Thyroid gland (tissue), 4 donors: Measurements from ENCODE around the gene LAMC3. TPM values are rescaled to one million over a fixed set of nuclear protein-coding genes. Genes with fewer than 3 reads are reported as not detected.

Experiments
- DNase-seq, 2 donors: peaks; one replicate each; pipeline ENCODE4 v3.0.0-alpha.2; 2019
- H3K27ac ChIP-seq, 3 donors: fragments of 200-600 bp; sonication (generic); 1 replicate in 2 of 3; 2 replicates in 1 of 3; pipeline ENCODE4 v1.5.1; 2016 to 2019; ENCODE audit warnings: mild to moderate bottlenecking in 1 of 3, moderate library complexity in 1 of 3
- H3K27me3 ChIP-seq: fragments of 200-600 bp; sonication (generic); one replicate; pipeline ENCODE4 v1.5.1; 2019
- H3K36me3 ChIP-seq, 2 donors: fragments of 200-600 bp; sonication (generic); one replicate each; pipeline ENCODE4 v1.5.1; 2016 to 2019
- H3K4me1 ChIP-seq, 2 donors: fragments of 200-600 bp; sonication (generic); one replicate each; pipeline ENCODE4 v1.5.1; 2017 to 2019
- H3K4me3 ChIP-seq, 3 donors: fragments of 200-600 bp; sonication (generic); replicated peaks in 1 of 3; 1 replicate in 2 of 3; 2 replicates in 1 of 3; pipeline ENCODE4 v1.5.1; 2016; ENCODE audit warnings: mild to moderate bottlenecking in 1 of 3
- H3K9me3 ChIP-seq: fragments of 200-600 bp; sonication (generic); one replicate; pipeline ENCODE4 v1.5.1; 2017
- CTCF ChIP-seq, 6 experiments: fragments of 200-600 bp in 3 of 6; fragments of 450-650 bp in 3 of 6; sonication (generic) in 3 of 6; IDR thresholded peaks; one replicate each; pipeline ENCODE4 v1.5.1; 2016 to 2019; ENCODE audit warnings: antibody characterized with exemption in 6 of 6, mild to moderate bottlenecking in 2 of 6, inconsistent platforms in 1 of 6, moderate library complexity in 1 of 6
- POLR2A ChIP-seq, 2 donors: fragments of 450-650 bp; IDR thresholded peaks; one replicate each; pipeline ENCODE4 v1.6.1; 2017; ENCODE audit warnings: antibody characterized with exemption in 2 of 2, mild to moderate bottlenecking in 2 of 2, moderate library complexity in 1 of 2
- WGBS, 2 donors: methylation state at CpG; one replicate each; pipeline ENCODE4 v1.1.5; 2017; 5-methylcytosine and 5-hydroxymethylcytosine counted together
- intact Hi-C: fragments of 100-400 bp; cut with DNase I; formaldehyde crosslinking; loops from one replicate; pipeline ENCODE4 v1.15.1; 2023
- total RNA-seq, 4 donors: library from RNA; depleted of rRNA; stranded (reverse); fragments of >200 nt; gene quantifications; one replicate each; pipeline ENCODE4 v1.2.3, GENCODE V29; 2016

Gene LAMC3
- total RNA-seq, 4 donors from 2014 or later: 0.81 to 11.1 (median 3.2) TPM

GRCh38 chr9:131053896-131054295, 44.9 kb downstream of the LAMC3 start:
- no peaks in the 10 kb centered on the region for H3K4me1 ChIP-seq
- no peak for DNase-seq
- no peak for TF ChIP-seq POLR2A (IDR thresholded peaks at IDR 0.05)
- TF ChIP-seq CTCF (IDR thresholded peaks at IDR 0.05): no peak
- H3K27ac ChIP-seq: no peak overlapping the region
- intact Hi-C loops: loop anchor here (10.0 kb wide), 1 partner anchor 281 kb away; no protein-coding TSS in a partner anchor
- H3K36me3 ChIP-seq: no peaks in the 10 kb centered on the region
- H3K27me3 ChIP-seq: no peaks in the 10 kb centered on the region
- H3K4me3 ChIP-seq: no peak overlapping the region
- no peaks in the 10 kb centered on the region for H3K9me3 ChIP-seq
- 88 to 93% methylated on average over 3 of the region's 3 CpGs for WGBS, 2 donors

GRCh38 chr9:131056781-131057506, 48.0 kb downstream of the LAMC3 start:
- no peaks in the 10 kb centered on the region for H3K4me1 ChIP-seq
- intact Hi-C loops: loop anchor here (5.0 to 10.0 kb wide), 2 partner anchors 70 to 278 kb away; partner anchors contain the start of gene NUP214
- H3K36me3 ChIP-seq: no peaks in the 10 kb centered on the region
- no peak overlapping the region for H3K27ac ChIP-seq
- DNase-seq: no peak
- TF ChIP-seq CTCF (IDR thresholded peaks at IDR 0.05) (no peak), POLR2A (IDR thresholded peaks at IDR 0.05) (no peak)
- H3K4me3 ChIP-seq: no peak overlapping the region
- WGBS, 2 donors: 80 to 94% methylated on average over 12 of the region's 14 CpGs
- no peaks in the 10 kb centered on the region for H3K27me3 ChIP-seq
- no peaks in the 10 kb centered on the region for H3K9me3 ChIP-seq

- H3K36me3 ChIP-seq: no peaks in the 10 kb centered on the region
- H3K27me3 ChIP-seq: no peaks in the 10 kb centered on the region
- no peaks in the 10 kb centered on the region for H3K9me3 ChIP-seq
- TF ChIP-seq CTCF (IDR thresholded peaks at IDR 0.05) (no peak), POLR2A (IDR thresholded peaks at IDR 0.05) (no peak)
- no peaks in the 10 kb centered on the region for H3K4me1 ChIP-seq
- no peak overlapping the region for H3K27ac ChIP-seq
- no peak overlapping the region for H3K4me3 ChIP-seq
- 60 to 82% methylated on average over 15 to 17 of the region's 21 CpGs for WGBS, 2 donors
- intact Hi-C loops: no loop called here
- DNase-seq: no peak
These were observed 52.1 kb downstream of the LAMC3 start for GRCh38 chr9:131060900-131061630.

GRCh38 chr9:131062969-131063368, 54.0 kb downstream of the LAMC3 start:
- WGBS, 2 donors: 80 to 85% methylated on average over 9 of the region's 9 CpGs
- no peaks in the 10 kb centered on the region for H3K36me3 ChIP-seq
- H3K4me3 ChIP-seq: no peak overlapping the region
- DNase-seq: no peak
- no peaks in the 10 kb centered on the region for H3K27me3 ChIP-seq
- no peaks in the 10 kb centered on the region for H3K9me3 ChIP-seq
- TF ChIP-seq POLR2A (IDR thresholded peaks at IDR 0.05) (no peak), CTCF (IDR thresholded peaks at IDR 0.05) (no peak)
- H3K4me1 ChIP-seq: no peaks in the 10 kb centered on the region
- intact Hi-C loops: no loop called here
- H3K27ac ChIP-seq: no peak overlapping the region

- Histone ChIP-seq H3K4me3 (no peak overlapping the region), H3K27me3 (no peaks in the 10 kb centered on the region), H3K4me1 (no peaks in the 10 kb centered on the region), H3K27ac (no peak overlapping the region), H3K9me3 (no peaks in the 10 kb centered on the region), H3K36me3 (no peaks in the 10 kb centered on the region)
- 92 to 93% methylated on average over 7 of the region's 7 CpGs for WGBS, 2 donors
- intact Hi-C loops: no loop called here
- TF ChIP-seq CTCF (IDR thresholded peaks at IDR 0.05) (no peak), POLR2A (IDR thresholded peaks at IDR 0.05) (no peak)
- no peak for DNase-seq
These were observed 56.6 kb downstream of the LAMC3 start for GRCh38 chr9:131065599-131065998.
